SU-DHL-6 (cell line): ENCODE results near the gene DDAH2.

Source experiments
- H2AFZ ChIP-seq: fragments of 200-600 bp; sonication (generic); 2 replicates; pipeline ENCODE4 v1.6.1; 2014; ENCODE audit warnings: low read depth, mild to moderate bottlenecking, moderate library complexity, mixed read lengths, antibody characterized with exemption, low read length; ENCODE audit not compliant: severe bottlenecking
- H3F3A ChIP-seq: fragments of 200-600 bp; shearing (Covaris generic); 2 replicates; pipeline ENCODE4 v1.6.0; 2016; ENCODE audit warnings: antibody characterized with exemption, mild to moderate bottlenecking; ENCODE audit not compliant: insufficient read depth
- H3K27ac ChIP-seq: fragments of 200-600 bp; sonication (generic); 2 replicates; pipeline ENCODE4 v1.5.1; 2016; ENCODE audit warnings: low read depth, mild to moderate bottlenecking, low read length, moderate library complexity, mixed read lengths
- H3K27me3 ChIP-seq: fragments of 200-600 bp; sonication (generic), shearing (Covaris generic); 2 replicates; pipeline ENCODE4 v1.6.0; 2014; ENCODE audit warnings: mild to moderate bottlenecking, low read length
- H3K36me3 ChIP-seq: fragments of 200-600 bp; sonication (generic); 2 replicates; pipeline ENCODE4 v1.6.1; 2014; ENCODE audit warnings: mild to moderate bottlenecking, low read length, mixed read lengths
- H3K4me2 ChIP-seq: fragments of 300-600, 200-600 bp; shearing (Covaris generic), sonication (generic); 2 replicates; pipeline ENCODE4 v1.6.0; 2014; ENCODE audit warnings: low read length, low read depth, mild to moderate bottlenecking; ENCODE audit not compliant: poor library complexity, severe bottlenecking
- H3K4me3 ChIP-seq: fragments of 200-600 bp; sonication (generic); 2 replicates; pipeline ENCODE4 v1.5.1; 2014; ENCODE audit warnings: antibody characterized with exemption, low read length, mild to moderate bottlenecking, mixed read lengths; ENCODE audit not compliant: insufficient read depth, poor library complexity, severe bottlenecking
- H3K79me2 ChIP-seq: fragments of 200-600 bp; sonication (generic); 2 replicates; pipeline ENCODE4 v1.6.1; 2014; ENCODE audit warnings: mild to moderate bottlenecking, low read length, moderate library complexity; ENCODE audit not compliant: insufficient read depth
- H3K9ac ChIP-seq: fragments of 200-600 bp; sonication (generic); 2 replicates; pipeline ENCODE4 v1.7.0; 2014; ENCODE audit warnings: mild to moderate bottlenecking, low read length
- H3K9me2 ChIP-seq: fragments of 200-600 bp; sonication (generic); replicated peaks from 2 replicates; pipeline ENCODE4 v1.6.1; 2014; ENCODE audit warnings: low read length; ENCODE audit not compliant: insufficient read depth
- H3K9me3 ChIP-seq: fragments of 200-600 bp; sonication (generic); 2 replicates; pipeline ENCODE4 v1.6.1; 2014; ENCODE audit warnings: low read length, mixed read lengths; ENCODE audit not compliant: insufficient read depth
- H4K20me1 ChIP-seq: fragments of 200-600 bp; sonication (generic); 2 replicates; pipeline ENCODE4 v1.6.1; 2014; ENCODE audit warnings: low read depth, mild to moderate bottlenecking, antibody characterized with exemption, low read length, moderate library complexity, mixed read lengths
- CTCF ChIP-seq: fragments of 200-600 bp; sonication (generic); IDR thresholded peaks from one replicate; pipeline ENCODE4 v1.5.1; 2017; ENCODE audit warnings: antibody characterized with exemption, mild to moderate bottlenecking, low read length, moderate library complexity; ENCODE audit not compliant: insufficient read depth, poor library complexity, severe bottlenecking
- EZH2phosphoT487 ChIP-seq: fragments of 200-600 bp; sonication (generic), shearing (Covaris generic); conservative IDR thresholded peaks from 2 replicates; pipeline ENCODE4 v1.6.1; 2018; ENCODE audit warnings: mild to moderate bottlenecking, antibody characterized with exemption, low read length, moderate library complexity, mixed read lengths

Gene DDAH2

GRCh38 chr6:31737315-31737990, 8.4 kb upstream of the DDAH2 start:
- Histone ChIP-seq H3K4me3 (peak overlapping the region; percentile 24), H3K79me2 (peaks cover 42% of the 10 kb centered on the region), H4K20me1 (no peaks in the 10 kb centered on the region), H3K36me3 (peaks cover 21% of the 10 kb centered on the region), H3K9me3 (no peaks in the 10 kb centered on the region), H3K9me2 (no peaks in the 10 kb centered on the region), H3K27me3 (no peaks in the 10 kb centered on the region), H3K9ac (peak overlapping the region; percentile 90), H3K27ac (peak overlapping the region; percentile 95), H3K4me2 (peak overlapping the region; percentile 64), H2AFZ (no peak overlapping the region), H3F3A (peaks cover 48% of the 10 kb centered on the region)
- TF ChIP-seq CTCF (no peak), EZH2phosphoT487 (no peak)

GRCh38 chr6:31736768-31737314, 7.7 kb upstream of the DDAH2 start:
- Histone ChIP-seq H2AFZ (peak overlapping the region; percentile 0), H3K4me3 (peak overlapping the region; percentile 80), H3K9ac (peak overlapping the region; percentile 90), H3K4me2 (peak overlapping the region; percentile 64), H3K27me3 (no peaks in the 10 kb centered on the region), H3K9me2 (no peaks in the 10 kb centered on the region), H3F3A (peaks cover 52% of the 10 kb centered on the region), H3K79me2 (peaks cover 42% of the 10 kb centered on the region), H3K27ac (peak overlapping the region; percentile 95), H4K20me1 (no peaks in the 10 kb centered on the region), H3K9me3 (no peaks in the 10 kb centered on the region), H3K36me3 (peaks cover 20% of the 10 kb centered on the region)
- no peak for TF ChIP-seq CTCF
- TF ChIP-seq EZH2phosphoT487: no peak

- peak within 1 kb of the TSS; percentile 8 for H2AFZ ChIP-seq
- H3K36me3 ChIP-seq: peaks cover 21% of the 10 kb centered on the region; the same call in 1 of the 2 replicates
- H3K9ac ChIP-seq: peak within 1 kb of the TSS; percentile 90
- peaks cover 53% of the 10 kb centered on the region for H3F3A ChIP-seq
- no peak for TF ChIP-seq CTCF
- TF ChIP-seq EZH2phosphoT487: no peak
- peak within 1 kb of the TSS; percentile 64 for H3K4me2 ChIP-seq
- peak within 1 kb of the TSS; percentile 95 for H3K27ac ChIP-seq
- H3K4me3 ChIP-seq: peak within 1 kb of the TSS; percentile 80
- no peaks in the 10 kb centered on the region for H3K27me3 ChIP-seq
- no peaks in the 10 kb centered on the region for H4K20me1 ChIP-seq
- no peaks in the 10 kb centered on the region for H3K9me2 ChIP-seq
- no peaks in the 10 kb centered on the region for H3K9me3 ChIP-seq
- H3K79me2 ChIP-seq: peaks cover 42% of the 10 kb centered on the region
Measured at GRCh38 chr6:31736021-31736767, 7.1 kb upstream of the DDAH2 start, which contains the start of gene CLIC1. TSS of gene CLIC1 (minus strand) at chr6:31736530. CDS start at chr6:31736300, 230 bp downstream.
